ENCODE results near the gene C19orf85. TPM values are rescaled to one million over a fixed set of nuclear protein-coding genes. Genes with fewer than 3 reads are reported as not detected.
A peak's percentile ranks its signal among the peaks of the same experiment; 100 is the strongest.

The C19orf85 gene
- total RNA-seq, 4 donors from 2014 or later: not detected

- 0% methylated on average over 2 of the region's 54 CpGs; no CpG with 5 or more reads in 1 of the 2 donors for WGBS, 2 donors (ENCODE audit: low coverage in 1 of 2)
- Histone ChIP-seq H3K9me3 (no peaks in the 10 kb centered on the region), H3K4me3 (peak within 1 kb of the TSS; percentile 56 to 73), H3K27ac (peak within 1 kb of the TSS; percentile 68 to 96 (median 92)), H3K27me3 (no peaks in the 10 kb centered on the region), H3K36me3 (peaks cover 0 to 7% of the 10 kb centered on the region in 2 donors), H3K4me1 (peaks cover 0 to 46% (median 5%) of the 10 kb centered on the region in 3 donors)
- ATAC-seq: peak; percentile 97
- TF ChIP-seq CTCF (IDR thresholded peaks at IDR 0.05) (peak in 1 of 4 experiments; percentile 2), POLR2A (IDR thresholded peaks at IDR 0.05) (peak; percentile 57 to 68), POLR2AphosphoS5 (IDR thresholded peaks at IDR 0.05) (peak; percentile 54), EP300 (IDR thresholded peaks at IDR 0.05) (no peak)
These were observed 3.1 kb downstream of the C19orf85 start, which contains the start of gene ISOC2 for GRCh38 chr19:55461259-55461973. ISOC2 (minus strand) TSS chr19:55461642; CDS start chr19:55456486, 5,156 bp downstream.

- Histone ChIP-seq H3K36me3 (peaks cover 0 to 14% of the 10 kb centered on the region in 2 donors), H3K4me3 (peak overlapping the region; percentile 56 to 73), H3K27ac (peak overlapping the region; percentile 68 to 96 (median 92)), H3K27me3 (no peaks in the 10 kb centered on the region), H3K9me3 (no peaks in the 10 kb centered on the region), H3K4me1 (peaks cover 0 to 46% (median 5%) of the 10 kb centered on the region in 3 donors)
- 3 to 5% methylated on average over 7 to 21 of the region's 24 CpGs for WGBS, 2 donors (ENCODE audit: low coverage in 1 of 2)
- TF ChIP-seq CTCF (IDR thresholded peaks at IDR 0.05): no peak
- TF ChIP-seq POLR2AphosphoS5 (IDR thresholded peaks at IDR 0.05): no peak
- TF ChIP-seq EP300 (IDR thresholded peaks at IDR 0.05): no peak
- no peak for TF ChIP-seq POLR2A (IDR thresholded peaks at IDR 0.05)
- peak; percentile 69 for ATAC-seq
These were observed 3.8 kb downstream of the C19orf85 start for GRCh38 chr19:55460670-55461258.

DNA sequence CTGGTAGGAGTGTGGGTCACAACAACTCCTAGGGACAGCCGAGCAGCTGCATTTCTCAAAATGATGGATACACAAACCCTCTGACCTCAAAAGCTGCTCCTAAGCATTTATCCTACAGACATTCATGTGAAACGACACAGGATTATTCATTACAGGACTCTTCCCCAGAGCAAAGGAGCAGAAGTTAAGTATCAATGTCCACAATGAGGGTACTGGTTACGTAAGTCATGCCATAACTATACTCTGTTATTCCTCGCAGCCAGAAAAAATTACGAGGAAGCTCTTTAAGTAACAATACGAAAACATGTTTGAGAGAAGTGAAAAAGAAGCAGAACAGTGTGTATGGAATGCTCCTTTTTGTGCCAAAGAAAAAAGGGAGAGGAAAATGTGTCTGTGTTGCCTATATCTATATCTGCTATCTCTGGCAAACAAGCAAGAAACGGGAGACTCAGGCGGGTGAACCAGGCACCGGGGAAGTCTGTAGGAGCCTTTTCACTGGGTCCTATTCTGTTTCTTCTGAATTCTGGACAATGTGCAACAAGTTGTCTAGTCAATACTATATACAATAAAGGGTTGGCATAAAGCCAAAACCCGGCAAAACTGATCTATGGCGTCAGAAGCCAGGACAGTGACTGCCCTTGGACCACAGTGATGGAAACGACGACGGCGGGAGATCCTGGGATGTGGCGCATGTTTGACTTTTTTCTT lies 4.4 kb downstream of the C19orf85 start:
- no peak for ATAC-seq
- Histone ChIP-seq H3K4me3 (peak overlapping the region in 1 of 2 donors; percentile 73), H3K27ac (peak overlapping the region in 3 of 4 donors; percentile 92 to 96 (median 93)), H3K27me3 (no peaks in the 10 kb centered on the region), H3K4me1 (peaks cover 0 to 46% (median 5%) of the 10 kb centered on the region in 3 donors), H3K9me3 (no peaks in the 10 kb centered on the region), H3K36me3 (peaks cover 0 to 20% of the 10 kb centered on the region in 2 donors)
- WGBS, 2 donors (ENCODE audit: low coverage in 1 of 2): 13 to 26% methylated on average over 6 to 16 of the region's 16 CpGs
- no peak for TF ChIP-seq CTCF (IDR thresholded peaks at IDR 0.05)
- no peak for TF ChIP-seq EP300 (IDR thresholded peaks at IDR 0.05)
- TF ChIP-seq POLR2AphosphoS5 (IDR thresholded peaks at IDR 0.05): no peak
- no peak for TF ChIP-seq POLR2A (IDR thresholded peaks at IDR 0.05)

GRCh38 chr19:55459551-55459949 lies 5.0 kb downstream of the C19orf85 start:
- Histone ChIP-seq H3K4me1 (peaks cover 0 to 46% (median 5%) of the 10 kb centered on the region in 3 donors), H3K27ac (peak overlapping the region in 3 of 4 donors; percentile 92 to 96 (median 93)), H3K4me3 (no peak overlapping the region), H3K9me3 (no peaks in the 10 kb centered on the region), H3K36me3 (peaks cover 0 to 26% of the 10 kb centered on the region in 2 donors), H3K27me3 (no peaks in the 10 kb centered on the region)
- no peak for ATAC-seq
- 80% methylated on average over 1 of the region's 8 CpGs; no CpG with 5 or more reads in 1 of the 2 donors for WGBS, 2 donors (ENCODE audit: low coverage in 1 of 2)
- TF ChIP-seq POLR2AphosphoS5 (IDR thresholded peaks at IDR 0.05) (no peak), CTCF (IDR thresholded peaks at IDR 0.05) (no peak), POLR2A (IDR thresholded peaks at IDR 0.05) (no peak), EP300 (IDR thresholded peaks at IDR 0.05) (no peak)

Measured in gastroesophageal sphincter (tissue), 4 donors.